NT2/D1 (cell line): ENCODE results near the gene CNOT8.

Experiments used
- YY1 ChIP-seq: IDR thresholded peaks from 2 replicates; pipeline ENCODE4 v1.6.1; 2011; ENCODE audit not compliant: insufficient read length, insufficient read depth
- ZNF274 ChIP-seq: IDR thresholded peaks from 2 replicates; pipeline ENCODE4 v1.6.1; 2011; ENCODE audit warnings: mild to moderate bottlenecking, low read depth, low read length

DNA sequence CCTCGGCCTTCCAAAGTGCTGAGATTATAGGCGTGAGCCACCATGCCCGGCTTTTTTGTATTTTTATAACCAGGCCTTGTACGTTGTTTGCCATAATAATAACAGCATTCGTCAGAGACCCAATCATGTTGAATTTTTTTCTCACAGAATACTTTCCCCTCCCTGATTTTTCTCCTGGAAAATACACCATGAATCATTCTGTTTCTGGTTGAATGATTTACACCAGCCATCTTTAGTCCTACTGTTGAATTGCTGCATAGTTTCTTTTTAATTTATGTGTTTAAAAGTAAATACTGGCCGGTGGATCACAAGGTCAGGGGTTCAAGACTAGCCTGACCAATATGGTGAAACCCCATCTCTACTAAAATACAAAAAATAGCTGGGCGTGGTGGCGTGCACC is 3.5 kb downstream of the CNOT8 start:
- TF ChIP-seq ZNF274 (no peak), YY1 (no peak)
